DOHH2 (cell line): ENCODE measurements around the gene BOD1L2.

ENCODE experiments used
- CTCF ChIP-seq: fragments of 200-600 bp; sonication (generic); IDR thresholded peaks from one replicate; pipeline ENCODE4 v1.5.1; 2014; ENCODE audit warnings: antibody characterized with exemption, mild to moderate bottlenecking, low read depth, low read length; ENCODE audit not compliant: poor library complexity, severe bottlenecking
- EZH2phosphoT487 ChIP-seq: fragments of 200-600 bp; sonication (generic); IDR thresholded peaks from 2 replicates; pipeline ENCODE4 v1.6.1; 2017; ENCODE audit warnings: borderline replicate concordance, mild to moderate bottlenecking, antibody characterized with exemption, low read length, moderate library complexity, mixed read lengths

GRCh38 chr18:57197261-57197660, 50.4 kb downstream of the BOD1L2 start:
- no peak for TF ChIP-seq CTCF
- no peak for TF ChIP-seq EZH2phosphoT487
